ENCODE data around the gene TRIM51.
"Not testable (repeated sequence)": the region's sequence is repeated elsewhere in the genome, so short reads cannot be mapped to it uniquely, and the experiment has no call there.

TRIM51 gene, protein sequence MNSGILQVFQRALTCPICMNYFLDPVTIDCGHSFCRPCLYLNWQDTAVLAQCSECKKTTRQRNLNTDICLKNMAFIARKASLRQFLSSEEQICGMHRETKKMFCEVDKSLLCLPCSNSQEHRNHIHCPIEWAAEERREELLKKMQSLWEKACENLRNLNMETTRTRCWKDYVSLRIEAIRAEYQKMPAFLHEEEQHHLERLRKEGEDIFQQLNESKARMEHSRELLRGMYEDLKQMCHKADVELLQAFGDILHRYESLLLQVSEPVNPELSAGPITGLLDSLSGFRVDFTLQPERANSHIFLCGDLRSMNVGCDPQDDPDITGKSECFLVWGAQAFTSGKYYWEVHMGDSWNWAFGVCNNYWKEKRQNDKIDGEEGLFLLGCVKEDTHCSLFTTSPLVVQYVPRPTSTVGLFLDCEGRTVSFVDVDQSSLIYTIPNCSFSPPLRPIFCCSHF

DNA sequence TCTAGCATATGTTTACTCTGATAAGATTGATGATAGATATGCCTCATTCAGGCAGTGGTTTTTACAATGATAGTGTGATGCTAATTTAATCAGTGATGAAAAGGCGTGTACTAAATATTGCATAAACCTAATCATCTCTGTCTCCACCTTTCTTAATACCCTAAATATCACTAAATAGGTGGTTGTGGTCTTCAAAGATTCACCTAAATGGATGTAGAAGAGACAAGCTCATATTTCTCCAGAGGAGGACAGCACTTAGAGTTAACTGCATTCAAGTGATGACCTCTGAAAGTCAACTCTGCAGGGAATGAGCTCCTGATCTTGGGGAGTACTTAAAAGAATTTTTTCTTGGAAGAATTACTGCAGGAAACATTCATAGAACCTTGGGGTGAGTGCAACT, at the start of gene TRIM51:
TRIM51 (plus strand) TSS at position 301 of the 400 bp plus-strand sequence. CDS start 2,132 bp downstream, outside the sequence.
- not testable (repeated sequence) for DNase-seq

DNA sequence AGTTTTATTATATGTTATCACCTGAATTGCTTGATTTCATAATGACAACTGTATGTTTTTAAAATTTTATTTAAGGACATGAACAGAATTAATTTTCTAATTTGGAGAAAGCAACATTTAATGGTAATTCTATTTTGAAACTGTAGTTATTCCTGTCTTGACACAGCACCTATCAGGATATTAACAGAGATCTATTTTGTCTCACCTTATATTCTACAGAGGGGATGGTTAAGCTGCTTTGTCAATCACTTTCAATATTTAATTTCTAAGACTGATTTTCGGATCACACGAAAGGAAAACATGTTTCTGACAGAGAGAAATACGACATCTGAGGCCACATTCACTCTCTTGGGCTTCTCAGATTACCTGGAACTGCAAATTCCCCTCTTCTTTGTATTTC, 44.6 kb upstream of the TRIM51 start, which contains the start of gene OR5D16:
OR5D16 (plus strand) TSS at position 301 of the 400 bp plus-strand sequence; CDS start at position 301, 0 bp downstream.
- DNase-seq = no peak

GRCh38 chr11:55847453-55847852, 35.6 kb upstream of the TRIM51 start:
- no peak for DNase-seq

- no peak for DNase-seq
Observed at GRCh38 chr11:55849037-55849436, 34.1 kb upstream of the TRIM51 start.

DNA sequence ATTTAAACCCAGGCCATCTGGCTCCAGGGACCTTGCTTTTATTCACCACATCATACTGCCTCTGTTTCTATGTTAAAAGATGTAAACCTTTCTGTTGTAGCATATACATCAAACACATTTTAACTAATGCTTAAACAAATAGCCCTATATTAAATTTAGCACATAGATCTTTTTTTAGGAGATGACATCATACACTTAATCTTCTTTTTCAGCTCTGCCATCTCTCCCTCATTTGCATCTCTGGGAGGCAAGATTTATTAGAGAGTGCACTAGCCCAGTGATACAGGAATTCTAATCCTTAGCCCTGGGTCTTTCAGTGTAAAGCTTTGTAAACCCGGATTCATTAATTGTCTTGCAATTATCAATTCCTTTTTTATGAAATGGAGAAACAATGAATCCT, 31.0 kb upstream of the TRIM51 start:
- no peak for DNase-seq

GRCh38 chr11:55854704-55855103, 28.4 kb upstream of the TRIM51 start:
- no peak for DNase-seq

GRCh38 chr11:55867354-55867753, 15.7 kb upstream of the TRIM51 start:
- not testable (repeated sequence) for DNase-seq

DNA sequence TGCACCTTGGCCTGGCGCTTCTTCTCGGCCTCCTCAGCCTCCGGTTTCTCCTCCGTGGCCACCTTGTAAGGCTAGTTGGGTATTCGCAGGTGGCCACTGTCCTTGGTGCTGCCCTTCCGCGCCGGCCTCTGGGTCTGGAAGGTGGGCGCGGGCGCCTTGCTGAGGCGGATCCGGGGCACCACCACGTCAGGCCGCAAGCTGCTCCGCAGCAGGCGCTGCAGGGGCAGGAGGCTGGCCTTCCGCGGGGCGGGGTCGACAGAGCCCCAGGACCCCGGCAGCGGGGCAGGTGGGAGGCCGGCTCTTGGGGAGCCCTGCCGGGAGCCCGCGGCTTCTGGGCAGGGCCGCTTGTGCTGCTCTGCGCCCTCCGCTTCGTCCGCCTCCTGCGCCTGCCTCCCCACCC, 10.4 kb upstream of the TRIM51 start:
- not testable (repeated sequence) for DNase-seq

DNA sequence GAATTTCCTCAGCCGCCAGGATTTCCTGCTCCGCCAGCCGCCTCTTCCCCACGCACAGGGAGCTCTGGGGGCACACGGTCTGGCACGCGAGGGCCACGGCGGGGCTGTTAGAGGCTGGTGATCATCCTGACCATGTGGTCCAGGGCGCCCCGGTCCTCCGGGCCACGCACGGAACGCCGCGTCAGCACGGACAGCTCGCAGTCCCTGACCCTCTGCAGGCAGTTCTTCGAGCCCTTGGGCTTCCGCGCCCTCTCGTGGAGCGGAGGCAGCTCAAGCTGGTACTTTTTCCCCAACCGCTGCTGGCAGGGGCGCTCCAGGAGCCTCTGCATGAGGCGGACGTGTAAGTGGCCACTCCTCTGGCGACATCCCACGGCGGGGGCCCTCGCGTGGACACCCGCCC, 10.0 kb upstream of the TRIM51 start:
- not testable (repeated sequence) for DNase-seq

- DNase-seq = not testable (repeated sequence)
Observed at GRCh38 chr11:55884995-55885394, 1.9 kb downstream of the TRIM51 start.

- DNase-seq = not testable (repeated sequence)
Observed at GRCh38 chr11:55885481-55885880, 2.4 kb downstream of the TRIM51 start.

DNA sequence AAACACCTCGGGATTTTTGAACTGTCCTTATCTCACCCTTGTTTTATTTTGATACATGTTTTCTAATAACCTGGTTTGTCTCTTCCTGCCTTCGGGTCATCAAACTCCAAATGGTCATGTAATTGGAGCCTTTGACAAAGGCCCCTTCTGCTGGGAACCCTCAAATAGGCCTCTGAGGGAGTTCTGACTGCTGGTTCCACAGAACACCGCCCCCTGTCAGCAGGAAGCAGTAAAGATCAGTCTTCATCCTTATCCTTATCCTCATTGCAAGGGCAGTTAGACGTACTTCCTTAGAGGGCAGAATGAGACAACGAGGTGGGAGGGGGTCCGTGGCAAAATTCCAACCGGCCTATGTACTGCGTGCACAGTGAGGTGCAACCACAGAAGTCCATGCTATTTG, 12.1 kb downstream of the TRIM51 start:
- DNase-seq = no peak

- DNase-seq = no peak
Observed at GRCh38 chr11:55902308-55902707, 19.2 kb downstream of the TRIM51 start.

- no peak for DNase-seq
Observed at GRCh38 chr11:55914482-55914881, 31.4 kb downstream of the TRIM51 start, which contains the start of gene OR5W2. Gene OR5W2 (minus strand): TSS chr11:55914582. CDS start chr11:55914582, 0 bp downstream.

- DNase-seq = no peak
Observed at GRCh38 chr11:55920537-55920936, 37.4 kb downstream of the TRIM51 start.

GRCh38 chr11:55936300-55936699, 53.2 kb downstream of the TRIM51 start, which contains the start of gene OR5I1:
Gene OR5I1 (minus strand): TSS chr11:55936400. CDS start chr11:55936400, 0 bp downstream.
- no peak for DNase-seq

All from GF-D8 (cell line).